ENCODE measurements around the gene SLC7A5.
"Not testable (repeated sequence)": the region's sequence is repeated elsewhere in the genome, so short reads cannot be mapped to it uniquely, and the experiment has no call there.

Gene SLC7A5

DNA sequence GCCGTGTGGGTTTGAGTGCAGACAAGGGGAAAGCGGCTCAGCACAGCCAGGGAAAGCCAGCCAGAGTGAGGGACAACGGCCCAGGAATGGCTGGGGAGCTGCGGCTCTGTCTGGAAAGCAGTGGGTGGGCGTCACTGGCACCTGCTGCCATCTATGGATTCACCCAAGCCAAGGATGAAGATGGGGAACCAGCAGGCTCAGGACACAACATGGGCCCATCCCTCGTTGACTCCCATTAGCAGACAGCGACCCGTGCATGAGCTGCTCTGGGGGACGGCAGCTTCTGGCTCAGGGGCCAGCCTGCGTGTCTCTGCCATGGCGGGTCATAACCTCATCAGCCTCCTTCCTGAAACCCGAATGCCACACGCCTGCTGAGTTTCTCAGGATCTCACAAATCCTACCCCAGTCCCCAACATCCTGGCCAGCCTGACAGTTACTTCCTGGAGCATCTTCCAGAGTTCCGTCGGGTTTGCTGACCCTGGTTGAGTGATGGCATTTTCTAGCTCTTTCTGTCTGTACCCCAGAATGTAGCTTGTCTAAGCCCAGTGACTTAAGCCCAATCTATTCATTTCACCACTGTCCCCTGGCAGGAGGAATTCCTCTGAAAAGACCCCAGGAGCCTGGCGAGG lies 50.7 kb downstream of the SLC7A5 start:
- no peak for DNase-seq

DNA sequence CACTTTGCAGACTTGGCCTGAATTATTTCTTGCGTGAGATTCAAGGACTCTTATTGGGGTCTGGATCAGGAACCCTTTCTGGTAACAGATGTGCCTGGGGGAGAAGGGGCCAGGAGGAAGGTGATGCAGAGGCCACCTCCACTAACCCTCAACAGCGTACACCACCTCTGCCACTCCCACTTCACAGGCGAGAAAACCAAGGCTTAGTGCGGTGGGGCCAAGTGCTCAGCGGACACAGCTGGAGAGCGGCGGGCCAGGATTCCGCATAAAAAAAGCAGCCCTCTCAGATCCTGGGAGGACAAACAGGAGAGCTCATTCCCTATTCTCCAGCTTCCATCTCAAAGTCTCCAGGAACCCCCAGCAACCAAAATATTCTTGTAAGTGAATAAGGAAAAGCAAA lies 51.4 kb downstream of the SLC7A5 start:
- DNase-seq: no peak

- not testable (repeated sequence) for DNase-seq
Measured at GRCh38 chr16:87817370-87817769, 51.9 kb downstream of the SLC7A5 start.

GRCh38 chr16:87816507-87817100 lies 52.7 kb downstream of the SLC7A5 start:
- no peak for DNase-seq

GRCh38 chr16:87815567-87815966 lies 53.7 kb downstream of the SLC7A5 start:
- DNase-seq: no peak

DNA sequence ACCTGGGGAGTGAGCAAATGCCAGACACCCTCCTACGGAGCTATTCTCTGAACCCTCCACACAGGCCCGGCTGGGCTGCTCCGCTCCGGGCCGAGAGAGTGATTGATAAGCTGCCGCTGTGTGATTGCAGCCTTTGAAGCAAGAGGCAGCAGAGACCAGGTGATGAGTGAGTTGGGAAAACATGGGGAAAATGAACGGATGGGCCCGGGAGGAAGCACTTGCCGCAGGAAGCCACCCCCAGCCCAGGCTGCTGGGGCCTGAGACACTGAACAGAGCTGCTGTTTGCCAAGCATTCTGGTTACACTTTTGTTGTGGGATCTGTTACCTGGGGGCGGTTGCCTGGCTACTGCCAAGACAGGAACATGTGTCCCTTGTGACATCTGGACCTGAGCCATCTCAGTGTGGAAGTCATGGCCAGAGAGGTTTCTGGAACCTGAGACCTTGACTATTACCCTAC lies 57.1 kb downstream of the SLC7A5 start:
- DNase-seq: peak in 1 of 2 experiments; percentile 27

DNA sequence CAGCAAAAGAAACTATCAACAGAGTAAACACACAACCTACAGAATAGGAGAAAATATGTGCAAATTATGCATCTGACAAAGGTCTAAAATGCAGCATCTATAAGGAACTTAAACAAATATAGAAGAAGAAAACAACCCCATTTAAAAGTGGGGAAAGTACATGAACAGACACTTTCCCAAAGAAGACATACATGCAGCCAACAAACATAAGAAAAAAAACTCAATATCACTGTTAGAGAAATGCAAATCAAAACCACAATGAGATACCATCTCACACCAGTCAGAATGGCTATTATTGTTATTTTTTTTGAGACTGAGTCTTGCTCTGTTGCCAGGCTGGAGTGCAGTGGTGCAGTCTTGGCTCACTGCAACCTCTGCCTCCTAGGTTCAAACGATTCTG lies 57.9 kb downstream of the SLC7A5 start:
- DNase-seq: not testable (repeated sequence)

- DNase-seq: peak in 1 of 2 experiments; percentile 45
Measured at GRCh38 chr16:87809150-87809902, 60.0 kb downstream of the SLC7A5 start.

GRCh38 chr16:87808108-87808507 lies 61.2 kb downstream of the SLC7A5 start:
- no peak for DNase-seq

GRCh38 chr16:87806641-87807546 lies 62.4 kb downstream of the SLC7A5 start:
- DNase-seq: peak; percentile 70 to 75

DNA sequence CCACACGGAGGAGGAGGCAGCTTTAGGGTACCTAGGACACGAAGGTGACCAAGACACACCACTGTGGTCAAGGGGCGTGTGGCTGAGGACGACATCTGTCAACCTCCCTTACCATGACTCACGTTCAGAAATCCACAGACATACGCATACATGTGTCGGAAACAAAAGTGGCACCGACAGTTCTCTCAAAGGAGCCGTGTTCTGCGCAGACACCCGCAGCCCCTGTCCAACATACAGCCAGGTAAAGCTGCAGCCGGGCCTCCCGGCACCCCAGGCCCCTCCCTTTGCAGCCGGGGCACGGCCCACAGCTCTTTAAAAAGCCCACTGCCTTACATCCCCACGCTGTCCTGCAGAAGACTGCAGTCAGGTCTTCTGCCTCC lies 63.1 kb downstream of the SLC7A5 start:
- DNase-seq: no peak

DNA sequence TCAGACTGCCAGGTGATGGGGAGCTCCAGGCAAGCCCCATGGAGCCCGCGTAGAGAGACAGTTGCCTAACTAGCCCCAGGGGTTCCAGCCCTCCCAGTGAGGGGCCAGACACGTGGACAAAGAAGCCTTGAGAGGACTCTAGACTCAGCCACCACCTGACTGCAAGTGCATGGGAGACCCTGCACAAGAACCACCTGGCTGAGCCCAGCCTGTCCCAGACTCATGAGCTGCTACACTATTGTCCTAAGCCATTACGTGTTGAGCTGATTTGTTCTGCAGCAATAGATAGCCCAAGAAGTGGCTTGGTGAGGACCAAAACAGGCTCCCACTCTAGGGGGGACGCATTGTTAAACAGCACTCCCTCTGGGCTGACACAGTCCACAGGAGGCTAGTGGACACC lies 65.9 kb downstream of the SLC7A5 start:
- no peak for DNase-seq

GRCh38 chr16:87802670-87803069 lies 66.6 kb downstream of the SLC7A5 start:
- no peak for DNase-seq

DNA sequence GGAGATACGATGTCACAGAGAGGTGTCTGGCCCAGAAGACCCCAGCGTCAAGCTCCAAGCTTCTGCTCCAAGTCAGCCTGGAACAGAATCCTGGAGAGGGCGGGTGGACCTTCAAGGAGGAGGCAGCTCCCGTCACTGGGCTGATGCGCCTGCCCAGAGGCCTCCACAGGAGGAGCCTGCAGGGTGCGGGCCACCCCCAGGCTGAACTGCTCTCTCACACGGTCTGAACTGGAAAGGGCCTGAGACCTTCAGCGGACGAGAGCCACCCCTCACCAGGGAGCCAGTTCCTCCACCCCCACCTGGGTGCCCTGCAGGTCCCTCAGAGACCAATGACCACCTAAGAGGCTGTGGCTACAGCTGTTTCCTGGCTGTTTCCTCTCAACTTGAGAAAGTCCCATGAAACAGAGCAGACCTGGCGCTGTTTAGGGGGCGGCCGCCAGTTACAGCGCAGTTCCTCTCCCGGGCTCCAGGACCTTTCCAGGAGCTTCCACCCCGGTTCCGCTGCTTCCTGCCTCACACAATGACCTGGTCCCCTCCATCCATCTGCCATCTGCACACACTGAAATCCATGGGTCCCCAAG lies 67.5 kb downstream of the SLC7A5 start:
- DNase-seq: no peak

GRCh38 chr16:87800497-87800896 lies 68.8 kb downstream of the SLC7A5 start:
- peak in 1 of 2 experiments; percentile 40 for DNase-seq

GRCh38 chr16:87795336-87795735 lies 74.0 kb downstream of the SLC7A5 start:
- no peak for DNase-seq

DNA sequence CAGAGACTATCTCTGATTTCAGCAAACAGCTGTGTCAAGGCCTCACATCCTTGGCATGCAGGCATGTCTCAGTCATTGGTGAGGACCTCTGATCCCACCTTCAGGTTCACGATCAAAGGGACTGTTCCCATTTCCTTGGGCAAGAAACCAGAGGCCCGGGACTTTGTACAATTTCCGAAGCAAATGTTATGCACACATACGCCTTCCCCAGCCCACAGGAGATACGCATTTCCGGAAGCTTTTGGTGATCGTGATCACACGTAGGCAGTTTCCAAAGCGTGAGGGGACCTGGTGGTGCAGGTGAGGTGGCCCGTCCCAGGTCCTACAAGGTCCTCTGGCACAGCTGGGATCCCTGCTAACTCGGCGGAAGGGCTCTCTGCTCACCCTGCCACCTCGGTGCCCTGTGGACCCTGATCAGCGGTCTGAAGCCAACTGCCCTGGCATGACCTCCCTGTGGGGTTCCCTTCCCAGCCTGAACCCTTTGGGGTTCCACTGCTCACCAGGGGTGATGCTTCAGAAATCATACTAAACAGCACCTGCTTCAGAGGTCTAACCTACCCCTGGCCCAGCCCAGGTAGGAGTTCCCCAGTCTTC lies 74.7 kb downstream of the SLC7A5 start:
- DNase-seq: no peak

- DNase-seq: no peak
Measured at GRCh38 chr16:87792205-87792565, 77.1 kb downstream of the SLC7A5 start.

DNA sequence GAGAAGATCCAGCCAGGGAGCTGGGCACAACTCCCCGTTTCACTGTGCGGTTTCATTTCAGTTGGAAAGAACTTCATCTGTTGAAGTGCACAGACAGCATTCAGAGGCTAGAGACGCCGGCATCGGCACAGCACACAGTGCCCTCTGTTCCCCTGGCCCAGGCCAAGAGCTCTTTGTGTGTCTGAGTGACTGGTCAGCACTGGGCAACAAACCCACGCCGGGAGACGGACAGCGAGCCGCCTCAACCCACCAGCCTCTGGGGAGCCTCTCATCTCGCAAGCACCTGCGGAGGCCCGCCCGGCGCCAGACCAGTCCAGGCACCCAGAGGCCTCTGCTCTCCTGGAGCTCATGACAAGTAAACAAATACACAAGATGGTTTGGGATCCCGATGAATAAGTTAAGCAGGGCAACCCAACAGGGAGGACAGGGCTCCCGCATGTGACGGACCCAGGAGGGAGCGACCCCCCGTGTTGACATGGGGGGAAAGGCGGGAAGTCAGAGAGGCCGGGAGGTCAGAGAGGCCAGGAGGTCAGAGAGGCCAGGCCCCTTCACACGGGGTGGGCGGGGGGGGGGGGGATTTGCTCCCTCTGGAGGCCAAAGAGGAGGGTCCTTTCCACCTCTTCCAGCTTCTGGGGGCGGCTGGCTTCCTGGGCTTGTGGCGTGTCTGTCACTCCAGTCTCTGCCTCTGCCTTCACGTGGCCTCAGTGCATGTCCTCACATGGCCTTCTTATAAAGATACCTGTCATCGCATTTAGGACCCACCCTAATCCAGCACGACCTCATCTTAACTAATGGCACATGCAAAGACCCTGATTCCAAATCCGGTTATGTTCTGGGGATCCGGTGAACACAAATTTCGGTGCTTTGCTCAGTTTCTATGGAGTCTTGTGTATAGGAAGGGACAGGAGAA lies 77.8 kb downstream of the SLC7A5 start:
- DNase-seq: no peak

GRCh38 chr16:87790292-87791100 lies 78.8 kb downstream of the SLC7A5 start:
- DNase-seq: peak in 1 of 2 experiments; percentile 42
